ENCODE results near the gene TNNC2.
"Not testable (repeated sequence)": the region's sequence is repeated elsewhere in the genome, so short reads cannot be mapped to it uniquely, and the experiment has no call there.

The TNNC2 gene

DNA sequence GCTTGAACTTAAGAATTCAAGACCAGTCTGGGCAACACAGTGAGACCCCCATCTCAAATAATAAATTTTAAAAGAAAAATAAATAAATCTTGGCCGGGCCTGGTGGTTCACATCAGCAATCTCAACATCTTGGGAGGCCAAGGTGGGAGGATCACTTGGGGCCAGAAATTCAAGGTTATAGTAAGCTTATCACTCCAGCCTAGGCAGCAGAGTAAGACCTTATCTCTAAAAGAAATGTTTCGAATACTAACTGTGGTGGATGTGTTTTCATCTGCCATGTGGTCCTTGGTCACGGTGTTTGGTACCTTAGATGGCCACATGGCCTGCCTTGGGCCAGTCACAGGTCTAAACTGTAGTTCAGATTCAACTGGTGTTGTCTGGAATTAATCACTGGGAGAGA, 8.9 kb downstream of the TNNC2 start:
- no peak for DNase-seq

DNA sequence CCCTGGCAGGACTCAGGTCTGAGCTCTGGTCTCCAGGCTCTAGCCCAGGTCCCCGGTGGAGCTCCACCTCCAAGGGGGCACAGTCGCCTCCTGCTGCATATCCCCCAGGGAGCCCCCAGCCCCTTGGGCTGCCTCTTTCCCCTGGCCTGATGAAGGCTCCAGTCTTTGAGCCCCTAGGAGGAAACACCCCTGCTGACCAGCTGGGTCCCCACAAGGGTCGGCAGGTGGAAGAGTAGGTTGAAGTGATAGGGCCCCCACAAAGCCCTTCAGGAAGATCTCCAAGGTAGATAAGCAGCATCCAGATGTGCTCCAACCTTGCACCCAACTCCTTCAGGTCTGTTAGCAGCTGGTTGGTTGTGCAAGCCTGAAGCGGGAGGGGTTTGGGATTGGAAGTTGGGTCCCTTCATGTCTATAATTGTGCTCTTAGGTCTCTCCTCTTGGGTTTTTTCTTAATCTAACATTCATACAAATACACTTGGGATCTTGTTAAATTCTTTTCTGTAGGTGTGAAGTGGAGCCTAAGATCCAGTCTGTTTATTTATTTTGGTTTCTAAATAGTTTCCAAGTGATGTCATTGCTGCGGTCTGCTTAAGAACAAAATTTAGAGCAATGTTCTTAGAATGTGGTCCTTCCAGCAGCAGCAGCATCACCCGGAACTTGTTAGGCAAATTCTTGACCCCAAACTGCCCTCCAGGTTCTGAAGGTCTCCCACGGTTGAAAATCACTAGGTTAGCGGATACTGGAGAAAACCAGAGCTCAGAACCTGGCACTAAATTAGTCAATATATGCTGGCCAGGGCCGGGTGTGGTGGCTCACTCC, 9.5 kb downstream of the TNNC2 start:
- DNase-seq: no peak

DNA sequence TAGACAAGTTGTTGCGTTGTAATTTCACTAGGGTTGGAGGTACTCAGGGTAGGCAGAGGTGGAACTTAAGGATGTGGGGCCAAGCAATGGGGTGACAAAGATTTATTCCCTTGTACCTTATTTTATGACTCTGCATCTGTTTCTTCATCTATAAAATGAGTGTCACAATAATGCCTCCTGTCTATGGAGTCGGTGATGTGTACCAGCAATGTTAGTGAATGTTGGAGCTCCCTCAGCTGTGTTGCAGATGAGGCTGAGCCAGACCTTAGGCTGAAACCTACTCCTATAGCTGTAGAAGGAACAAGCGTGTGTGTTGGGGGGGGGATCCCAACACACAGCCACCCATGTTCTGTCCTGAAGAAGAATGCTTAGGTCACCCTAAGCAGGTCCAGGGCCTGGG, 10.2 kb downstream of the TNNC2 start:
- no peak for DNase-seq

DNA sequence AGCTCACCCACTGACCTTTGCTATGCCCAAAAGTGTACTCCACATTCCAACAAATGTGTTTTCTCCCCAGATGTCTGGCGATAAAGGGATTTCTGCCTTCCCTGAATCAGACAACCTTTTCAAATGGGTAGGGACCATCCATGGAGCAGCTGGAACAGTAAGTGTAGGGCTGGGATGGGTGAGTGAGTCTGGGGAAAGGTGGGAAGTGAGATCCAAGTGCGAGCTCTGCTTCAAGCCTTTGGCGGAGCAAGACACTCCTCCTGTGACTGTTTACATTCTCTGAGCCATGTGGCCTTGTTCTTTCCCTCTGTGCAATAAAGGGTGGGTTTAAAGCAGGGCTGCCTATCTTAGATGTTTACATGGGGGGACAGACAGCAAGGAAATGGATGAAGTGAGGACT, 12.8 kb downstream of the TNNC2 start:
- DNase-seq: no peak

DNA sequence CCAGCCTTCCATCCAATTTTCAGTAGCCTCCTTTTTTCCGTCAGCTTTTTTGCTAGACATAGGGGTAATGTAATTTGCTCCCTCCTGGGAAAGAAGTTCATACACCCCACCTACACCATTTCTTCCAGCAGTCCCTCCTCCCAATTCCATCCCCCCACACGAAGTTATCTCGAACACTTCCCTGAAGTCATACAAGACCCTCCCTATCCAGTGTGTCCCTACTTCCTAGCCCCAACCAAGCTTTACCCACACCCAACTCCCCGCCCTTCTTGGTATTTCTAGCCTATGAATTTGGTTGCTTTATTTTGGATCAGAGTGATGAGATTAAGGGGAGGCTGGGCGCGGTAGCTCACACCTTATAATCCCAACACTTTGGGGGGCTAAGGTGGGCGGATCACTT, 13.6 kb downstream of the TNNC2 start:
- no peak for DNase-seq

DNA sequence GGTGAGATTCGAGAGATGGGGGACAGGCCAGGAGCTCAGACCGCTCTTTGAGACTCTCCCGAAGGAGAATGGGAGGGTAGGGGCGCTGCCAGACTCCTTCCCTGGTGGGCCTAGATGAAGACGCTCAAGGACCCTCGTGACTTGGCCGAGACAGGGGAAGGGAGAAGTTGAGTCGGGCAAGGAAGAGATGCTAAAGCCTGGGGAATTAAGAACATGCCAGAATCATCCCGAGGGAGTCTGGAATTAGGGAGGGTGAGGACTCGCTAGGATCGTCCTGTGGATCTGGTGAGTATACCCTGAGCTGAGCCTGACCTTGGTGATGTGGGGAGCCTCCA, 14.1 kb downstream of the TNNC2 start:
- DNase-seq: no peak

DNA sequence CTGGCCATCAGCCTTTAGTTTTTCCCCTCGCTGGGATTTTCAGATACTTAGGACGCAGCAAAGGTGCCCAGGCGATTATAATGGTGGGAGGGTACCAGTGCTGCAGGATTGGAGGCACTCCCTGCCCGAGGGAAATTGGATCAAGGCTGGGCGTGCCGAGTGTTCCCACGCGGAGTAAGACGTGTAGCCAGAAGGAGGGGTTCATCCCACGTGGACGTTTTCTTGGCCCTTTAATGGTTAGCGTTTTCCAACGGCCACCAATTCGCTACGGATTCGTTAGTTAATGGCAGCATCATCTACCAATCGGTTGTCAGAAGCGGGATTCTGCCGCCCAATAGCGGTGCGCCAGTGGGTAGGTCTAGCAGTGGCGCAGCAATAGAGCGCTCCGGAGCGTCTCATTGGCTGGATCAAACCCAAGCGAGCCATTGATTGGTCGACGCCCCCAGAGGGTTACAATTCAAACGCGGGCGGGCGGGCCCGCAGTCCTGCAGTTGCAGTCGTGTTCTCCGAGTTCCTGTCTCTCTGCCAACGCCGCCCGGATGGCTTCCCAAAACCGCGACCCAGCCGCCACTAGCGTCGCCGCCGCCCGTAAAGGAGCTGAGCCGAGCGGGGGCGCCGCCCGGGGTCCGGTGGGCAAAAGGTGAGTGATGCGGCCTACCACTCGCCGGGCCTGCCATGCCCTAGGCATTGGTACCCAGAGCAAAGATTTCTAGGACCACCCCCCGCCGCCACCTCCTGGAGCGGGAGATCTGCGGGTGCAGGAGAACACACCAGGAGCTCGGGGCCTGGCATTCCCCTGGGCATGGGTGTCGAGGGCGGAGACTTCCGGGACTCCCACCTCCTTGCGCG, 14.7 kb downstream of the TNNC2 start, which contains the start of gene UBE2C:
UBE2C (plus strand) TSS at position 488 of the 849 bp plus-strand sequence; CDS start at position 540, 52 bp downstream.
- DNase-seq: peak; percentile 99

DNA sequence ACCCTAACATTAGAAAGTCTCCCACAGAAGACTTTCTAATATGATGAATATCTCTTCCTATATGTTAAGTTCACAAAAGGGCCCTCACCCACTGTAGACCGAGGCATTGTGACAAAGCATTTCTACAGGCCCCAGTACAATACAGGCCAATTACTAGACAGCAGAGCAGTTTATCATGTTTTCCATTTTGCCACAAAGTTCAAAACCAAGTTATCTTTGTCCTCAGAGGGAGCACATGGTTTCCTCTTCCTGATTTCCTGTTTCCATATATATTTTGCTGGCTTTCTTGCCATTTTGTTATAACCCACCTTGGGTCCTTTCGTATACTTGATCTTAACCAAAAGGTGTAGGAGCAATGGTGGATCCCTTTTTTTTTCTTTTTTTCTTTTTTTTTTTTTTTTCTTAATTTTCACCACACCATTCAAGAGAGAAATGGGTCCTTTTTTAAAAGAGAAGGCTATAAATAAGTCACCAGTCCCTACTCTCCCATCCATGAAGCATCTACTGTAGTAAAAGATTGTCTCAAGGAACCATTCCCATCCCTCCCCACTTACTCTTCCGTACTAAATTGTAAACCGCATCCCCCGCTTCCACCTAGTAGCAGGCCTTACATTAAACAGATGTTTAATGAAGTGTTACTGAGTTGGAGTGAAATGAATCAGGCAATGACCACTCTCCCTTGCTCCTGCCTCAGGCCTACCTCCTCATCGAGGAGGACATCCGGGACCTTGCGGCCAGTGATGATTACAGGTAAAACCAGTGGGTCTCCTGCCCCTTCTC, 16.7 kb downstream of the TNNC2 start:
- no peak for DNase-seq

DNA sequence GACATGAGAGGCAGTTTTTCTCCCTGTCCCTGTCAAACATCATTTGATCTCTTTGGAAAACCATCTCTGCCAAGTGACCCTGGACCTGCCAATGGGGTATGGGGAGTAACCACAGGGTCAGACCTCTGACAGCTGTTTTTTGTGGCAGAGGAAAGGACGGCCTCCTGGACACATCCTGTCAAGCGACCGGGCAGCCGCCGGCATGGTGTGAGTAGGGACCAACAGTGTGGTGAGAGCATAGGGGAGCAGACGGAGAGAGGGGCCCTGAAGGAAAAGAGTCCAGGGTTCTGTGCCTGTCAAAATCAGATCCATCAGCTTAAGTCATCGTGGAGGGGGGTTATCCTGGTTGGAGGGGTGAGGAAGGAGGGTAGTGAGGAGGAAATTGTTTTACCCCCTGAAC, 25.3 kb downstream of the TNNC2 start:
- no peak for DNase-seq

DNA sequence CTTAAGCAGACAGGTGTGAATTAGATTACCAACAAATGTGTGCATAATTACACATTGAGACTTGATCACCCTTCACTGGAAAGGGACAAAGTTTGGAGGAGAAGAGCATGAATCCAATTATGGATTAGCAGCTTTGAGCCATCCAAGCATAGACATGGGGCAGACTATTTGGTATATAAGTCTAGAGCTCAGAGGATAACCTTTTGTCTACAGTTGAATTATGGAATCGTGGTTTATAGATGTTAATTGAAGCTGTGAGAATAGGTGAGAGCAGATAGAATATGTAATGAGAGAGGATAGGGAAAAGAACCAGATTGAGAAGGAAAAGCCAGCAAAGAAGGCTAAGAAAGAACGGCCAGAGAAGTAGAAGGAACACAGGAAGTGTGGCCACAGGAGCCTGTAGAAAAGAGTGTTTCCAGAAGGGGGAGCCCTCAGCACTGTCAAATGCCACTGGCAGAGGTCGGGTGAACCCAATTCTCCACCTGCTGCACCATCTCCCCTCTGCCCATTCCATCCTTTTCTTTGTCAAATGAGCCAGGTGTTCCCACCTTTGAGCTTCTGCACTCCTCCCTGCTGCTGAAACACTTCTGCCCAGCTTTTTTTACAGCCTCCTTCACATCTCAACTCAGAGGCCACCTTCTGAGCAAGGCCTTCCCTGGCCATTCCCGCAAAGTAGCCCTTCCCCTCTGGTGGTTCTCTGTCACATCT, 28.0 kb downstream of the TNNC2 start:
- DNase-seq: peak; percentile 39

DNA sequence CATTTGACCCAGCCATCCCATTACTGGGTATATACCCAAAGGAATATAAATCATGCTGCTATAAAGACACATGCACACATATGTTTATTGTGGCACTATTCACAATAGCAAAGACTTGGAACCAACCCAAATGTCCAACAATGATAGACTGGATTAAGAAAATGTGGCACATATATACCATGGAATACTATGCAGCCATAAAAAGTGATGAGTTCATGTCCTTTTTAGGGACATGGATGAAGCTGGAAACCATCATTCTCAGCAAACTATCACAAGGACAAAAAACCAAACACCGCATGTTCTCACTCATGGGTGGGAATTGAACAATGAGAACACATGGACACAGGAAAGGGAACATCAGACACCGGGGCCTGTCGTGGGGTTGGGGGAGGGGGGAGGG, 29.2 kb downstream of the TNNC2 start:
- not testable (repeated sequence) for DNase-seq

DNA sequence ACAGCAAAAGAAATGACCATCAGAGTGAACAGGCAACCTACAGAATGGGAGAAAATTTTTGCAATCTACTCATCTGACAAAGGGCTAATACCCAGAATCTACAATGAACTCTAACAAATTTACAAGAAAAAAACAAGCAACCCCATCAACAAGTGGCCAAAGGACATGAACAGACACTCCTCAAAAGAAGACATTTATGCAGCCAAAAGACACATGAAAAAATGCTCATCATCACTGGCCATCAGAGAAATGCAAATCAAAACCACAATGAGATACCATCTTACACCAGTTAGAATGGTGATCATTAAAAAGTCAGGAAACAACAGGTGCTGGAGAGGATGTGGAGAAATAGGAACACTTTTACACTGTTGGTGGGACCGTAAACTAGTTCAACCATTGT, 29.6 kb downstream of the TNNC2 start:
- DNase-seq: not testable (repeated sequence)

DNA sequence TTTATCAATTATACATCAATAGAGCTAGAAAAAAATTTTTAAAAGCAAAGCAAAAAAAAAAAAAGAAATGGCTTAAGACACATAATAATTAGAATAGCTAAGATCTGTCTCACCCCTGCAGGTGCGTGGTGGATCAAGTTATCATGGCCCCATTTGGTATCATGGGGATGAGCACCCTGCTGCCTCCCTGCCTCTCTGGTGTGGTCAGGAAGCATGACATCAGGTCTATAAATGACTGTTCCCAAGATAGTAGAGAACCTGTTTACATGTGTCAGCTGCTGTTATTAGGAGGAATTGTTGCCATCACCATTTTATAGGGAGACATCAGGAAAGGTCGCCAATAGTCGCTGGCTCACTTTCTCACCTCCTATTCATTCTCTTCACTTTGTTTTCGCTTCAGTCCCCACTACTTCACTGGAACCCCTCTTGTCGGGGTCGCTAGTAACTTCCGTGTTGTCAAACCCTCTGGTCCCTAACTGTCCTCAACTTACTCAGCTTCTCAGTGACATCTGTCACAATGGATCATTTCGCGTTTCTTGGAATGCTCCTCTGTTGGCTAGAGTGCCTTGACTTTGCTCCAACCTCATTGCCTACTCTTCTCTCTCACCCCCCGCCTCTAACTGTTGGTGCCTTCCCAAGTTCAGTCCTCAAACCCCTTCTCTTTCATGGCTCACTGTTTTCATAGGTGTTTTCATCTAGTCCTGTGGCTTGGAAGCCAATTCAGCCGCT, 30.6 kb downstream of the TNNC2 start:
- DNase-seq: no peak

DNA sequence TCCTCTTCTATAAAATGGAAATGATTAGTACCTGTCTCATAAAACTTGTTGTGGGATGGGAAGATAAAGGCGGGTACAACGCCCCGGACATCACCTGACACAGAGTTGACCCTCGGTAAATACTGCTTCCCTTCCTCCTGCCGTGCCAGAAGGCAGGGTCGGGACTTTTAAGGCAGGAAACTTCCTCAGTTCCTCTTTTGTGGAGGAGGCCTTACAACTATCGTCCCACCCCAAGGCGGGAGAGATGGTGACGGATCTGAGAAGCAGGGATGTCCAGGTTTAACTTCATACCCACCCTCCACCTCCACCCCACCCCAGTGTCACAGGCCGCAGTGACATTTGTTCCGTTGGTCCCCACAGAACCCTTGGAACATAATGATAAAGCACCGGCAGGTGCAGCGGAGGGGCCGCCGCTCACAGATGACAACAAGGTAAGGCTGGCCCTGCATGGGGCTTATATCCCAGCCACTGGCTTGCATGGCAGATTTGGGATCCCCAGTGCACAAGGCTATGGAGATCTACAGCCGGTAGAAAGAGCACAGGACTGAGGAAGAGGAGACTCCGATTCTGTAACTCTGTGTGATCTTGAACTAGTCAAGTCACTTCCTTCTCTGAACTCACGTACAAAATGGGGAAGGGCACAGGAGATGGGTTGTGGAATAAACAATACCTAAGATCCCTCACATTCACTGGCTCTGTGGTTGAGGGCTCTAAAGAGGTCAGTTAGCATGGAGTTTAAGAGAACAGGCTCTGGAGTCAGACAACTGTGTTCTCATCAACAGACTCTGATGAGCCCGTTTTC, 34.6 kb downstream of the TNNC2 start:
- DNase-seq: no peak

DNA sequence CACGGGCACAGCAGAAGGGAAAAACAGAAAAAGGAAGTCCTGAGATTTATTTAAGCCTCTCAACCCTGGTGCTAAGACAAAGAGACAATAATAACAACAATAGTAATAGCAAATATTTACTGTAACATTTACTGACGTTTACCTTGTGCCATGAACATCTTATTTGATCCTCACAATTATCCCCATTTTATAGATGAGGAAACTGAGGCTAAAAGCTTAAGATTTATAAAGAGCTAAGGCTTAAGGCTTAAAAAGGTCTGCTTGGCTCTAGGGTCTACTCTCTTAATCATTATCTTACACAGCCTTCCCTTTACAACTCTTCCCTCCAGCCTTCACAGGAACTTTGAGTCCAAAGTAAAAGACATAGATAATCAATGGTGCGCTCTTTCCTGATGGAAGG, 38.8 kb downstream of the TNNC2 start:
- no peak for DNase-seq

DNA sequence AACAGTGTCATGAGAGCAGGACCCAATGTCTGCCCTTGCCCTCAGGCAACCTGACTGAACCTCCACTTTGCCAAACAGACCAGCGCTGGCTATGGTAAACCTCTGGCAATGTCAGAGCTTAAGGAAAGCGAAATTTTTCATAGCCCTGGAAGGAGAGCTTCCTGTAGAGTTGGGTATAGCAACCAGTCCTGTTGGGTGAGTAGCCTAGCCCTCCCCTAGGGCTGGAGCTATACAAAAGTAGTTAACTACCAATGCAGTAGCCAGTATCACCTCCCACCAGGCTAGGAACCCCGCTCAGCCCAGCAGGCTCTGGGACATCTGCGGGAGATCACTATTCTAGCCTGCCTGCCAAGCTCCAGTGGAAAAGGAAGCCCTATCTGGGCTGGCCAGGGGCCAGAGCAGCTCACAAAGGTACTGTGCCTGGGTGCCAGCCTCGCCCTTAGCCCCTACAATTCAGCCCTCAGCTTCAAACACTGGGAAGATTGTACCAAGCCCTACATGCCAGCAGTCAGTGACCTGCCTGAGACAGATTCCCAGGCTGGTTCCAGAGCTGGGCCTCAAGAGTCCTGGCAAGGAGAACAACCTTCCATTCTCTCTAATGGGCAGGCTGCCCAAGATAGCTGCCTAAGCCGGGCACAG, 43.3 kb downstream of the TNNC2 start:
- DNase-seq: no peak

DNA sequence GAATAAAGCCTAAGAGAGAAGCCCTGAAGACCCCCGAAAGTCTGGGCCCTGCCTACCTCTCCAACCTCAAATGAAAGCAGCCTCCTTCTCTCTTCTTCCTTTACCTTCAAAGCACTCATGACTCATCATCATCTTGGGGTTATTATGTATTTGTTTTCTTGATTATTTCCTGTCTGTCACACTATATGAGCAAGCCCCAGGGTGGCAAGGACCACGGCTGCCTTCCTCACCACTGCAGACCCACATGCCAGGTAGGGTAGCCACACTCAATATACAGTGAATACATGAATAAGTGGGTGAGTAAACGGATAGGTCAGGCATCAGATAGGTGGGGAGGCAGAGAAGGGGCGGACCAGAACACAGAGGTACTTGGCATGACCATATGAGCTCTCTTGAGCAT, 44.2 kb downstream of the TNNC2 start:
- DNase-seq: no peak

DNA sequence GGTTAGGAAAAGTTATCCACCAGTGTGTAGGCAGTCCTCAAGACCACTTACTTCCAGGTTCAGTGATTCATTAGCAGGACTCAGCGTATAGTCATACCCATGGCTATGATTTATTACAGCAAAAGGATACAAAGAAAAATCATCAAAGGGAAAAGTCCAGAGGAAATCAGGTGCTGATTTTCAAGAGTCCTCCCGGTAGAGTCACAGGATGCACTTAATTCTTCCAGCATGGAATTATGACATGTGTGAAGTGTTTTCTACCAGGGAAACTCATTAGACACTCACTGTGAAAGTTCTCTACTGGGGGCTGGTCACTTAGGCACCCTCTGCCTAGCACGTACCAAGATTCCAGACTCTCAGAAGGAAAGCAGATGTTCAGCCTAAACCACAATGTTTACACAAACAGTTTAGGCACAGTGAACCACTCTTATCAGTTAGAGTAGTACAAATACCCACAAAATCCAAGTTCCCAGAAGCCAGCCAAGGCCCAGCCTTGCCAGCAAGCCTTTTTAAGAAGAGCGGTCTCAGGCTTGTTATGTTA, 45.7 kb downstream of the TNNC2 start:
- DNase-seq: no peak

DNA sequence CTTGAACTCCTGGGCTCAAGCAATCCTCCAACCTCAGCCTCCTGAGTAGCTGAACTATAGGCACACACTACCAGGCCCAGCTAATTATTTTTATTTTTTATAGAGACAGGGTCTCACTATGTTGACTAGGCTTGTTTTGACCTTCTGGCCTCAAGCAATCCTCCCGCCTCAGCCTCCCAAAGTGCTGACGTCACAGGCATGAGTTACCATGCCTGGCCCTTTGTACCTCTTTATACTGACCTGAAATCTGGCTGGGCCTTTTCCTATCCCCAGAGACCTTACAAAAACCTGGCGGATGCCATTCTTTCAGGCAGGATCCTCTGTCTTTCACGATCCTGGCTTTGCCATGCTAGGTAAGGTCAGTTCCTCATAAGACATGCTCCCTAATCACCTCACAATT, 47.0 kb downstream of the TNNC2 start:
- no peak for DNase-seq
